ENCODE data around the gene SLC35E3. TPM values are rescaled to one million over a fixed set of nuclear protein-coding genes. Genes with fewer than 3 reads are reported as not detected.

Gene SLC35E3
- total RNA-seq, 2 donors from 2014 or later = 5.6 to 6.8 TPM

DNA sequence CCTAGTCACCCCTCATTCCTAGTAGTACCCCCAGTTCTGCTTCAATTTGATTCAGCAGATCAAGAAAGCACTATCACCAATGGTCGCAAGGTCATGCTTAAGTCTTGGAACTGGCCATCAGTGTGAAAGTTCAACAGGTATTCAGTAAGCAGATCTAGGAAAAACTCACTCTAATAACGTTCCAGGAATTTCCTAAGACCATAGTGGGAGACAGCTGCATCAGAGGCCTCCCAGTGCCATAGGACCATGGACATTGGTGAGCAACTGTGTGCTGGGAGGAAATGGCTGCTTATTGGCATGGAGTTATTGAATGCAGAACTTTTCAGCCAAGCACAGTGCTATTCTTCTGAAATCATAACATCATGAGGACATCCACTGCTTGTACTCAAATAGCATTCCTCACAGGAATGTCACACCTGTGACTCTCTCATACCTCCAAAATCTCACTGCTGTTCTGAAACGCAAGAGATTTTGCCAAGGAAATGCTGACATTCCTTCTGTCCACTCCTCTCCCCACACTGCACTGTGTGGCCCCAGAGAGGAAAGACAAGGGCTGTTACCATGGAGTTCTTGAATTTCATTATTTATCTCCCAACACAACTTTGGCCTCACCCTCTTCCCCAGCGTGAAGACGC, 31.1 kb downstream of the SLC35E3 start:
- H3K27me3 Mint-ChIP-seq (ENCODE audit: low read depth) = no peaks in the 10 kb centered on the region
- H3K27ac Mint-ChIP-seq = no peak overlapping the region
- H3K4me1 Mint-ChIP-seq (ENCODE audit: low read depth) = peaks cover 14% of the 10 kb centered on the region
- H3K4me3 Mint-ChIP-seq = no peak overlapping the region
- H3K9me3 Mint-ChIP-seq = no peaks in the 10 kb centered on the region
- no peak for ATAC-seq (replicated peaks in 1 of 2)
- no peaks in the 10 kb centered on the region for H3K36me3 Mint-ChIP-seq (ENCODE audit: insufficient read depth in 2 of 2)
- no peak for DNase-seq

GRCh38 chr12:68779280-68779679, 33.3 kb downstream of the SLC35E3 start:
- no peaks in the 10 kb centered on the region for H3K27me3 Mint-ChIP-seq (ENCODE audit: low read depth)
- no peak overlapping the region for H3K4me3 Mint-ChIP-seq
- no peak overlapping the region for H3K27ac Mint-ChIP-seq
- no peaks in the 10 kb centered on the region for H3K4me1 Mint-ChIP-seq (ENCODE audit: low read depth)
- DNase-seq (no peak), ATAC-seq (replicated peaks in 1 of 2) (no peak)
- H3K36me3 Mint-ChIP-seq (ENCODE audit: insufficient read depth in 2 of 2) = no peaks in the 10 kb centered on the region
- no peaks in the 10 kb centered on the region for H3K9me3 Mint-ChIP-seq

DNA sequence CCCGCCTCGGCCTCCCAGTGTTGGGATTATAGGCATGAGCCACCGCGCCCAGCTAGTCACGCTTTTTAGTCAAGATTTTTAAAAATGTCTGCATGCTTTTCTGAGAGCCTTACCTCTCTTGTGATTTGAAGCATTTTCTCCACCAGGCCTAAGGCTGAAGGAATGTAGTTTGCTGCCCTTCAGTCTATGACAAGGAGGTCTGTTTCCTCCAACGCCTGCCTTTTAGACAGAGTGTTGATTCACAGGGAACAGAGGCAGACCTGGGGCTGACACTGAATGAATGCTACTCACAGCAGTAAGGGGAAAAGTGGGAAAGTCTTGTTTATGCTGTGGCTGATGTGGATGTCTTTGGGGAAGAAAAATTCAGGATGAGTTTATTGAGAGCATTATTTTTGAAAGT, 34.8 kb downstream of the SLC35E3 start:
- H3K36me3 Mint-ChIP-seq (ENCODE audit: insufficient read depth in 2 of 2) = no peaks in the 10 kb centered on the region
- H3K4me3 Mint-ChIP-seq = no peak overlapping the region
- DNase-seq (no peak), ATAC-seq (replicated peaks in 1 of 2) (no peak)
- H3K9me3 Mint-ChIP-seq = no peaks in the 10 kb centered on the region
- no peaks in the 10 kb centered on the region for H3K27me3 Mint-ChIP-seq (ENCODE audit: low read depth)
- no peak overlapping the region for H3K27ac Mint-ChIP-seq
- H3K4me1 Mint-ChIP-seq (ENCODE audit: low read depth) = no peaks in the 10 kb centered on the region

DNA sequence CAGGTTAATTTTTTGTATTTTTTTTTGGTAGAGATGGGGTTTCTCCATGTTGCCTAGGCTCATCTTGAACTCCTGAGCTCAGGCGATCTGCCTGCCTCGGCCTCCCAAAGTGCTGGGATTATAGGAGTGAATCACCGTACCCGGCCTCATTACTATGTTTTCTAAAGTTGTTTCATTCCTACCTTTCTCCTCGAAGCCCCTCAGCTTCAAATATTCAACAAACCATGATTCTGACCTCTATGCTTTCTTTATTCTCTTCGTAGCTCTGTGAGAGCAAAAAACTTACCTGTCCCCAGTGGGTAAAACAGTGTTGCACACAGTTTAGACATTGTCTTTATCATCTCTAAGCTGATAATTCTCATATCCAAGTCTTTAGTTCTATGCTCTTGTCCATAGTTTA, 35.8 kb downstream of the SLC35E3 start:
- no peak for ATAC-seq (replicated peaks in 1 of 2)
- H3K36me3 Mint-ChIP-seq (ENCODE audit: insufficient read depth in 2 of 2) = no peaks in the 10 kb centered on the region

GRCh38 chr12:68784015-68784414, 38.0 kb downstream of the SLC35E3 start:
- no peak overlapping the region for H3K27ac Mint-ChIP-seq
- no peaks in the 10 kb centered on the region for H3K36me3 Mint-ChIP-seq (ENCODE audit: insufficient read depth in 2 of 2)
- H3K4me1 Mint-ChIP-seq (ENCODE audit: low read depth) = no peaks in the 10 kb centered on the region
- no peak overlapping the region for H3K4me3 Mint-ChIP-seq
- no peak for ATAC-seq (replicated peaks in 1 of 2)
- no peaks in the 10 kb centered on the region for H3K27me3 Mint-ChIP-seq (ENCODE audit: low read depth)
- no peaks in the 10 kb centered on the region for H3K9me3 Mint-ChIP-seq
- DNase-seq = no peak

More for the DNA sequence above, 35.8 kb downstream of the SLC35E3 start:
- no peaks in the 10 kb centered on the region for H3K4me1 Mint-ChIP-seq (ENCODE audit: low read depth)
- no peaks in the 10 kb centered on the region for H3K27me3 Mint-ChIP-seq (ENCODE audit: low read depth)
- H3K9me3 Mint-ChIP-seq = no peaks in the 10 kb centered on the region
- no peak for DNase-seq
- H3K4me3 Mint-ChIP-seq = no peak overlapping the region
- no peak overlapping the region for H3K27ac Mint-ChIP-seq

DNA sequence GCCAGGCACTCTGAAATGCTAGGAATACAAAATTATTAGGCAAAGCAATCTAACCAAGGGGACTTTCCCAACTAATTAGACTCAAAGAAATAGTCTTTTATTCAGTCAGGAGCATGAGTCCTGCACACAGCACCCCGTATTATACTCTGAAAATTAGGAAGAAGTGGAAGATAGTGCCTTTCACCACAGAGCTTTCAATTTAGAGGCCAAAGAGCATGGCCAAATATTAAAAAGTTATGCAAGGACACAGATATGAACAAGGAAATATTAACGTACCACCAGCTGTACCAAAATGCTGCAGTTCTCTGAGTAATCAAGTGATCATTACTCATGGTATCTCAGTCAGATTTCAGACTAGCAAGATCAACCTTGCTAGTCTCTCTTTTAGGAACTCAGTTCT, 39.4 kb downstream of the SLC35E3 start:
- no peak for ATAC-seq (replicated peaks in 1 of 2)
- no peaks in the 10 kb centered on the region for H3K9me3 Mint-ChIP-seq

GRCh38 chr12:68785823-68786222, 39.8 kb downstream of the SLC35E3 start:
- DNase-seq (no peak), ATAC-seq (replicated peaks in 1 of 2) (no peak)
- H3K4me1 Mint-ChIP-seq (ENCODE audit: low read depth) = no peaks in the 10 kb centered on the region
- H3K27me3 Mint-ChIP-seq (ENCODE audit: low read depth) = no peaks in the 10 kb centered on the region
- H3K9me3 Mint-ChIP-seq = no peaks in the 10 kb centered on the region
- H3K36me3 Mint-ChIP-seq (ENCODE audit: insufficient read depth in 2 of 2) = no peaks in the 10 kb centered on the region
- H3K4me3 Mint-ChIP-seq = no peak overlapping the region
- no peak overlapping the region for H3K27ac Mint-ChIP-seq

More for the DNA sequence above, 39.4 kb downstream of the SLC35E3 start:
- Mint-ChIP-seq H3K4me3 (no peak overlapping the region), H3K27ac (no peak overlapping the region), H3K27me3 (ENCODE audit: low read depth) (no peaks in the 10 kb centered on the region), H3K4me1 (ENCODE audit: low read depth) (no peaks in the 10 kb centered on the region), H3K36me3 (ENCODE audit: insufficient read depth in 2 of 2) (no peaks in the 10 kb centered on the region)
- no peak for DNase-seq

DNA sequence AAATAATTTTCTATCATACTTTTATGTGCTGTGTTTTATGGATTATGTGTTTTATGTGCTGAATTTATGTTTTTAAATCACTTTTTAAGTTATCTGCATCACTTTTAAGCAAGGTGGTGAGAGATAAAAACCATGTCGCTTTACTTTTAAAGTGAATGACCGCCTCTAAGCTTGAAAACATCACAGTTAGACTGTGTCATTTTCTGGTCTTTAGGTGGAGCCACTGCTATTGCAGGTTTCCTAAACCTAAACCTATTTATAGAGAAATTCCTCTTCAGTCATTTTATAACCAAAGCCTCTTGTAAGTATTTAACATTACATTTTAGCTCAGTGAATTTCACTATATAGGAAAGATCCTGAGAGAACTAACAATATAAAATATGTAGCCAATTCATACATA, 41.0 kb downstream of the SLC35E3 start:
- no peaks in the 10 kb centered on the region for H3K27me3 Mint-ChIP-seq (ENCODE audit: low read depth)
- H3K27ac Mint-ChIP-seq = no peak overlapping the region
- DNase-seq = no peak
- no peak for ATAC-seq (replicated peaks in 1 of 2)
- no peaks in the 10 kb centered on the region for H3K4me1 Mint-ChIP-seq (ENCODE audit: low read depth)
- H3K36me3 Mint-ChIP-seq (ENCODE audit: insufficient read depth in 2 of 2) = no peaks in the 10 kb centered on the region
- H3K9me3 Mint-ChIP-seq = no peaks in the 10 kb centered on the region
- no peak overlapping the region for H3K4me3 Mint-ChIP-seq

GRCh38 chr12:68788554-68789143, 42.7 kb downstream of the SLC35E3 start:
- H3K4me3 Mint-ChIP-seq = no peak overlapping the region
- H3K4me1 Mint-ChIP-seq (ENCODE audit: low read depth) = peaks cover 5% of the 10 kb centered on the region
- no peaks in the 10 kb centered on the region for H3K9me3 Mint-ChIP-seq
- H3K27me3 Mint-ChIP-seq (ENCODE audit: low read depth) = no peaks in the 10 kb centered on the region
- H3K27ac Mint-ChIP-seq = no peak overlapping the region
- DNase-seq (no peak), ATAC-seq (replicated peaks in 1 of 2) (no peak)
- H3K36me3 Mint-ChIP-seq (ENCODE audit: insufficient read depth in 2 of 2) = no peaks in the 10 kb centered on the region

DNA sequence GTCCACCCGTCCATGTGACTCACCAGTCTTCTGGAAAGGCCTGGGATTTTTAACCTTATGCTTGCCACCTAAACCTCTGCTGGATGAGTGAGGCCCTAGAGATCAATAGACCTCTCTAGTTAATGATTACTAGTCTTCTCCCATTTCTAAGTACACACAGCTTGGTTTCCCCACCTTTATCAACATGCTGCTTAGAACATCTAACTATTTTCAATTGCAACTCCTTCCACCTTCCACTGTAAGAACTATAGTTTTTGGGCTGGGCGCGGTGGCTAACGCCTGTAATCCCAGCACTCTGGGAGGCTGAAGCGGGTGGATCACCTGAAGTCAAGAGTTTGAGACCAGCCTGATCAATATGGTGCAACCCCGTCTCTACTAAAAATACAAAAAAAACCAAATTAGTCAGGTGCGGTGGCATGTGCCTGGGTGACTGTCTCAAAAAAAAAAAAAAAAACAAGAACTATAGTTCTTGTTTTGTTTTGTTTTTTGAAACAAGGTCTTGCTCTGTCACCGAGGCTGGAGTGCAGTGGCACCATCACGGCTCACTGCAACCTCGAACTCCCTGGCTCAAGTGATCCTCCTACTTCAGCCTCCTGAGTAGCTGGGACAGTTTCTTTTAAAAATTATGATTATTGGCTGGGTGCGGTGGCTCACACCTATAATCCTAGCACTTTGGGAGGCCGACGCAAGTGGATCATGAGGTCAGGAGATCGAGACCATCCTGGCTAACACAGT, 43.3 kb downstream of the SLC35E3 start:
- H3K27me3 Mint-ChIP-seq (ENCODE audit: low read depth) = no peaks in the 10 kb centered on the region
- ATAC-seq (replicated peaks in 1 of 2) = no peak
- peaks cover 5% of the 10 kb centered on the region for H3K4me1 Mint-ChIP-seq (ENCODE audit: low read depth)
- no peak overlapping the region for H3K27ac Mint-ChIP-seq
- no peak for DNase-seq
- H3K9me3 Mint-ChIP-seq = no peaks in the 10 kb centered on the region
- H3K36me3 Mint-ChIP-seq (ENCODE audit: insufficient read depth in 2 of 2) = no peaks in the 10 kb centered on the region
- no peak overlapping the region for H3K4me3 Mint-ChIP-seq

- Mint-ChIP-seq H3K4me1 (ENCODE audit: low read depth) (peaks cover 5% of the 10 kb centered on the region), H3K4me3 (no peak overlapping the region), H3K9me3 (no peaks in the 10 kb centered on the region), H3K27ac (no peak overlapping the region), H3K36me3 (ENCODE audit: insufficient read depth in 2 of 2) (no peaks in the 10 kb centered on the region), H3K27me3 (ENCODE audit: low read depth) (no peaks in the 10 kb centered on the region)
- no peak for DNase-seq
- no peak for ATAC-seq (replicated peaks in 1 of 2)
These were observed 44.3 kb downstream of the SLC35E3 start for GRCh38 chr12:68790081-68790951.

GRCh38 chr12:68790952-68791234, 44.9 kb downstream of the SLC35E3 start:
- Mint-ChIP-seq H3K27me3 (ENCODE audit: low read depth) (no peaks in the 10 kb centered on the region), H3K36me3 (ENCODE audit: insufficient read depth in 2 of 2) (no peaks in the 10 kb centered on the region), H3K9me3 (no peaks in the 10 kb centered on the region)

DNA sequence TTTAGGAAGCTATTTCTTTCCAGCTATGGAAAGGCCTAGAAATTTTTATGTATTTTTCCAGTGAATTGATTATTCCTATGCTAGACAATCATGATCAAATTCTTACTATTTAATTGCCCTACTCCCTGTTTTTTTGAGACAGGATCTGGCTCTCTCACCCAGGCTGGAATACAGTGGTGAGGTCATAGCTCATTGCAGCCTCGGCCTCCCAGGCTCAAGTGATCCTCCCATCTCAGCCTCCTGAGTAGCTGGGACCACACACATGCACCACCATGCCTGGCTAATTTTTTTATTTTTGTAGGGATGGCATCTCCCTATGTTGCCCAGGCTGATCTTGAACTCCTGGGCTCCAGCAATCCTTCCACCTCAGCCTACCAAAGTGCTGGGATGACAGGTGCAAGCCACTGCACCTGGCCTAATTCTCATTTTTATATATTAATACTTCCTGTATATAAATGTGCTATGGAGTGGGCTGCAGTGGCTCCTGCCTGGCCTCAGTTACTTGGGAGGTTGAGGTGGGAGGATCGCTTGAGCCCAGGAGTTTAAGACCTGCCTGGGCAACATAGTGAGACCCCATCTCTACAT, 46.0 kb downstream of the SLC35E3 start:
- Mint-ChIP-seq H3K27me3 (ENCODE audit: low read depth) (no peaks in the 10 kb centered on the region), H3K4me3 (no peak overlapping the region), H3K36me3 (ENCODE audit: insufficient read depth in 2 of 2) (no peaks in the 10 kb centered on the region), H3K4me1 (ENCODE audit: low read depth) (peaks cover 5% of the 10 kb centered on the region), H3K27ac (no peak overlapping the region), H3K9me3 (no peaks in the 10 kb centered on the region)
- ATAC-seq (replicated peaks in 1 of 2) (no peak), DNase-seq (no peak)

More at GRCh38 chr12:68790952-68791234, 44.9 kb downstream of the SLC35E3 start:
- no peak for DNase-seq
- Mint-ChIP-seq H3K27ac (no peak overlapping the region), H3K4me3 (no peak overlapping the region), H3K4me1 (ENCODE audit: low read depth) (peaks cover 5% of the 10 kb centered on the region)
- ATAC-seq (replicated peaks in 1 of 2) = no peak
